Renal cortex interstitium (tissue), 11 donors: ENCODE measurements around the gene ASB7. TPM values are rescaled to one million over a fixed set of nuclear protein-coding genes. Genes with fewer than 3 reads are reported as not detected.
"Not testable (repeated sequence)": the region's sequence is repeated elsewhere in the genome, so short reads cannot be mapped to it uniquely, and the experiment has no call there.

Source experiments
- DNase-seq, 11 donors: peaks; one replicate each; pipeline ENCODE4 v3.0.0-alpha.2; 2013; ENCODE audit warnings: low read depth in 9 of 11, low spot score in 4 of 11; ENCODE audit errors: extremely low read depth in 1 of 11
- polyA plus RNA-seq, 3 donors: library from polyadenylated mRNA; unstranded; fragments of 120-200 nt; gene quantifications; one replicate each; pipeline ENCODE4 v1.2.1, GENCODE V29; 2013; ENCODE audit not compliant: insufficient read length in 3 of 3

The ASB7 gene
- polyA plus RNA-seq, 3 donors = 16.0 to 18.6 (median 16.3) TPM

DNA sequence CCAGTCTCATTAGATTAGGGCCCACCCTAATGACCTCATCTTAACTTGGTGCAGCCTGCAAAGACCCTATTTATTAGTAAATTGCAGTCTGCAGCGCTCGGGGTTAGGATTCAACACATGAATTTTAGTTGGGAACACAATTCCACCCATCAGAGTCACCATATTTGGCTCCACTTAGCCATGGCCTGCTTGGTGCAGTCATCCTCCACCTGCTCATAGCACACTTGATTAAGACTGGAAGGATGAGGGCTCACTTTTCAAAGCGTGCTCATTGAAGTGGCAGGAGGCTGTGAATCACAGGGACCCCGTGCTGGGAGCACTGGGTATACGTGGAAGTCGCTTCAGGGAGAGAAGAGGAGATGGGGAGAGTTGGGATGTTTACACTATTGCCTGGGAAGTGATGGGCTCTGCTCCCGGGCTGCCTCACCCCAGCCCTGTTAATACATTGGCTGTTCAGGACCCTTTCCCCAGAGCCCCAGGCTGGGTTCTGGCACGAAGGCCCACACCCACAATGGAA is 68.2 kb downstream of the ASB7 start:
- DNase-seq = no peak

DNA sequence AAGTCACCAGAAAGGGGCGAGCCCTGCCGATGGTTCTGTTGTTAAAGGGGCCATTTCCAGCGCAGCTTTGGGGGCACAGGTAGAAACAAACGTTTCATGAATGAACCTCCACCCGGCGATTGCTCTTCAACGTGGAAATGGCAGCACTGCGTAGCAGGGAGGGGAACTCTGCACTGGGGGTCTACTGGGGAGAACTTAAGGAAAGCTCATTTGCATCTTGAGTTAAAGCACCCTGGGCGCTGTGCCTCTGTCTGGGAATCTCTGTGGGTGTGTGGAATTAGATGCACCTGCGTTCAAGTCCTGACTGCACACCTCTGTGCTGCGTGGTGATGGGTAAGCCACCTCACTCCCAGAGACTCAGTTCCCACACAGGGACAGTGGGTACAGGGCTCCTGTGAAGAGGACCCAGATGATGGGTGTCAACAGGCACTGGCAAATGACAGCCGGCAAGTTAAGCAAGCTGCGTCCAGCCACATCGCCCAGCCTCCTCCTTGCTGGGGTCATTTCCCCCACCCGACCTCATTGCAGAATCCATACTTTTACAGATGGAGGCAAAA is 68.8 kb downstream of the ASB7 start:
- no peak for DNase-seq

DNA sequence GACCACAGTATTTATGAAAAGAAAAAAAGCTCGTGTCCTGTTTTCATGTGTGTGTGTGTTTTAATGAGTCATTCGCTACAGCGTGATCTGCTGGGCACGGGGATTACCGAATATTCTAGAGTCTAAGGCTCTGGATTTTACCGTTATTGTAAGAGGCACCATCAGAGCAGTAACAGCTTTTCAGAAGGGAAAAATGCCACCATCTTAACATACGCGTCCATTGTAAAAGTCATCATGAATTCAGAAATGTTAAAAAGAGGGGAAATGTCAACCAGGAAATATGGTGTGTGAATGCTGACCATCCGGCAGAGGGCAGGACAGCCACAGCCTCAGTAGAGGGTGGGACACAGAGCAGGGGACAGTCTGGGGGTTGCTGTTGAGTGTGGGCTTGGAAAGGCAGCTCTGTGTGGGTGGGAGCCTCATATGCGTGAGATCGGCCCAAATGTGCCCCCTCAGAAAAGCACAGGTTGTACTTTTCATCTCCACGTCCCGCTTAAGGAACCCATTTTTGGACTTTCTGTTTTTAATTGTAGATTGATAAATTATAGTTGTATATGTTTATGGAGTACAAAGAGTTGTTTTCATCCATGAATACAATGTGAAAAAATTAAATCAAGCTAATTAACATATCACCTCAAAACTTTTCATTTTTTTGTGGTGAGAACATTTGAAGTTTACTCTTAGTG is 69.6 kb downstream of the ASB7 start:
- peak in 2 of 11 donors; percentile 21 to 24 for DNase-seq

DNA sequence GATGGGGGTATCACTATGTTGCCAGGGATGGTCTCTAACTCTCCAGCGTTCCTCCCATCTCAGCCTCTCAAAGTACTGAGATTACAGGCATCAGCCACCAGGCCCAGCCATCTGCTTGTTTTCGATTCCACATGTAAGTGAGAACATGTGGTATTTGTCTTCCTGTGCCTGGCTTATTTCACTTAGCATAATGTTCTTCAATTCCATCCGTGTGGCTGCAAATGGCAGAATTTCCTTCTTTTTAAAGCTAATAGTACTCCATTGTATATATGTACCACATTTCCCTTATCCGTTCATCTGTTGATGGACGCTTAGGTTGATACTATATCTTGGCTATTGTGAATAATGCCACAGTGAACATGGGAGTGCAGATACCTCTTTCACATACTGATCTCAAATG is 70.6 kb downstream of the ASB7 start:
- no peak for DNase-seq

DNA sequence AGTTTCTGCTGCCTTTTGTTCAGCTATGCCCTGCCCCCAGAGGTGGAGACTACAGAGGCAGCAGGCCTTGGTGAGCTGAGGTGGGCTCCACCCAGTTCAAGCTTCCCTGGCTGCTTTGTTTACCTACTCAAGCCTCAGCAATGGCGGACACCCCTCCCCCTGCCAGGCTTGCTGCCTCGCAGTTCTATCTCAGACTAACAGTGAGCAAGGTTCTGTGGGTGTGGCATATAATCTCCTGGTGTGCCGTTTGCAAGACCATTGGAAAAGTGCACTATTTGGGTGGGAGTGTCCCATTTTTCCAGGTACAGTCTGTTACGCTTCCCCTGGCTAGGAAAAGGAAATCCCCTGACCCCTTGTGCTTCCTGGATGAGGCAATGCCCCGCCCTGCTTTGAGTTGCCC is 76.8 kb downstream of the ASB7 start:
- DNase-seq = not testable (repeated sequence)

- no peak for DNase-seq
Measured at GRCh38 chr15:100680726-100681125, 78.3 kb downstream of the ASB7 start.

DNA sequence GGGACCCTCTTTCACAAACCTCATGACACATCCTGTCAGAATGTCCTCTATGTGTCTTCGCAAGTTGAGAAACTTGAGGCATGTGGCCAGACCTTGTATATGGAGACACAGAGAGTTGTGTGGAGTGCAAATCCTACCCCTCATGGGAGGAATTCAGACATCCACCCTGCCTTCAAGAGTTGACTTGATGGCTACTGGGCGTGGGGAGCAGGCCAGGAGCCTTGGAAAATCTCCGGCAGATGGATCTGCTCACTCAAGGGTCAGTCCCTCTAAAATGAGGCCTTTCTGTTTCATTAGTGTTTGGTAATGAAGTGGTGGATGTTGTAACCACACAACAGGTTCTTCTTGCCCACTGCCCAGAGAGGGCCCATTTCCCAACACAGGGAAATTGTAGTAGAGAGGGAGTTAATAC is 79.0 kb downstream of the ASB7 start:
- DNase-seq = no peak

DNA sequence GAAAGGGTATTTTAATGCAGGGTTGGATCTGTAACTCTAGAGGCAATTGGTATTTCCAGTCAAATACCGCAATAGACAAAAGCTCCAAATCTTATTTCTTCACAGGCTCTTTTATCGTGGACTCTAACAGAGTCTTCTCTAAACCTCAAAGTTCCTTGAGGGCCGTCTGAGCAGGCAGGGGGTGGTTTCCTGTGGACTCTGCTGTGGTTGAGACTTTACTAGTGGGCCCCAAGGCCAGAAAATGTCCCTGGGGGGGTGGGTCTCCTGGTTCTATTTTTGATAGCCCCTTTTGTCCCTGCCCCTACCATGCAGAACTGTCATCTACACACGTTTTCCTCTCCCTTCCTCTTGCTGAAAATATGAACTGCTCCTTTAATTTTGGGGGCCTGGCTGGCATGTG is 80.1 kb downstream of the ASB7 start:
- DNase-seq = no peak

- no peak for DNase-seq
Measured at GRCh38 chr15:100683434-100683833, 81.0 kb downstream of the ASB7 start.

DNA sequence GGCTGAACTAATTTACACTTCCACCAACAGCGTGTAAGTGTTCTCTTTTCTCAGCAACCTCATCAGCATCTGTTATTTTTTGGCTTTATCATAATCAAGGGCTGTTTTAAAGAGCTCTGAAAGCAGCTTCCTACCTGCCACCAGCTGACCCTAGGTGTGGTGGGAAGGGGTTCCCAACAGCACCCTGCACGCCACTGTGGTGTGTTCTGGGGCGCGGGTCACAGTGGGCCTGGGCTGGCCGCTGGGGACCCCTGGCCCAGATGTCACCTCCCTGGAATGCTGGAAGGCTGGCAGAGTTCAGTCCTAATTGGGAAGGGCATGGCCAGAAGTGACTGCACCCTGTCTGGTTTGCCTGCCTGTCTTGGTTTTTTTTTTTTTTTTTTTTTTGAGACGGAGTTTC is 82.2 kb downstream of the ASB7 start:
- DNase-seq = no peak

DNA sequence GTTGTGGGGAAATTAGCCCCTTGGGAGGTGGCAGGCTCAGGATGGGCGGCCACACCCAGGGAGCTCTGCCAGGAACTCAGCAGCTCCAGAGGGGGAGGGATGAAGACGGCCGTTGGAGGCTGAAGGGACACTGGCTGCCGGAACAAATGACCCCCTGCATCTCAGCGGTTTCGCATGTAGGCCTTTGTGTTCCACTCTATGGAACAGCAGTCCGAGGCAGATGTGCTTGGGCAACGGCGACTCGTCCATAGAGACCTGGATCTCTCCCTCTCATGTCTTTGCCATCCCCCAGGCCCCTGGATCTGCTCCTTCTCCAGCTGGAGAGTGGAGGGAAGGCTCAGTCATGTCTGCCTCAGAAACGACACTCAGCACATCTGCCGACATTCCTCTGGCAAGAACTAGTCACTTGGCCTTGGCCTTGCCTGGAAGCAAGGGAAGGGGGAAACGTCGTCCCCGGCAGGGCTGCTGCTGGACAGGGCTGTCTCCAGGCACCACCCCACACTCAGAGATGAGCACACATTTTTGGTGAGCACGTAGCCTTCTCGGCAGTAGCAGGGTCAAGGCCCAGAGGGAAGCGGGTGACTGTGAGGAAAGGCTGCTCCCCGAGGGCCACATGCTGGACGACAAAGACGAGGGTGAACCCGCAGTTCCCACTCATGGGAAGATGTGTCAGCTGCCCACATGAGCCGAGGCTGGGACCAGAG is 83.8 kb downstream of the ASB7 start:
- no peak for DNase-seq

- no peak for DNase-seq
Measured at GRCh38 chr15:100686725-100687473, 84.5 kb downstream of the ASB7 start.

DNA sequence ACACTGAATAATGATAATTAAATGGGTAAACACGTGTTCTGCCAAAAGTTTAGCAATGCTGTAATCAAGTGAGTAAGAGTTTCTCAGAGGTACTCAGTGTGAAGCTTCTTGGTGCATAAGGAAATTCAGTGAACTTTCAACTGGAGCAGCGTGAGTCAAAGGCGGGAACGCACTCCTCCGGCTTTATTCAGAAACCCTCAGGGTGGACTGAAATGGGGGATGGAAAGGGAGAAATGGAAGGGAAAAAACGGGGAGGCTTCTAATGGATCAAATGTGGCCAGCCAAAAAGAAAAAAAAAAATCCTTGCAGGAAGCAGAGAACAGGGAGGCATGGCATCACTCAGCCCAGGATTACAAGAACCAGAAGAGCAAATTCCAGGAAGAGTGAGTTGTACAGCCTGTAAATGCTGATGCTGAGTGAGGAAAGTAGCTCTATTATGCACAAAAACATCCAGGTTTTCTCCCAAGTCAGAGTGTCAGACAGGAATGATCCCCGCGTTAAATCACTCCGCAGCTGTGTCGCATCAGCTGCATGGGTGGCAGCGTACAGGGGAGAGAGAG is 85.3 kb downstream of the ASB7 start:
- peak in 1 of 11 donors; percentile 14 for DNase-seq

- no peak for DNase-seq
Measured at GRCh38 chr15:100688549-100689120, 86.2 kb downstream of the ASB7 start.

- DNase-seq = no peak
Measured at GRCh38 chr15:100689131-100689899, 86.9 kb downstream of the ASB7 start.

GRCh38 chr15:100690032-100690794 is 87.8 kb downstream of the ASB7 start:
- DNase-seq = no peak

DNA sequence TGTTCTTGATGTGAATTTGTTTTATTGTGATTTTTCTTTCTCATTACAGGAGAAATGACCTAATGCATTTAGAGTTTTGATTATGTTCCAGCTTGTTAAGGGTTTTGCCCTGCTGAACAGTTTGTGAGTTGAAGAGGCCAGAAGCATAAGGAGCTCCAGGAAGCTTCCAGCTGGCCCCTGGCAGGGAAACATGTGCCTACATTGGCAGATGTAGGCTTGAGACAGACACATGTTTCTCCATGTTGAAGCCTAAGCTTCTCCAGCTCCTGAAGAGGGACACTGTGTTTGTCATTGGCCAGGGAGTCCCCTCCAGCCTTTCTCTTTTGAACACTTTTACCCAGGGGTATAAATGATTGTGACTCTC is 88.4 kb downstream of the ASB7 start:
- no peak for DNase-seq

DNA sequence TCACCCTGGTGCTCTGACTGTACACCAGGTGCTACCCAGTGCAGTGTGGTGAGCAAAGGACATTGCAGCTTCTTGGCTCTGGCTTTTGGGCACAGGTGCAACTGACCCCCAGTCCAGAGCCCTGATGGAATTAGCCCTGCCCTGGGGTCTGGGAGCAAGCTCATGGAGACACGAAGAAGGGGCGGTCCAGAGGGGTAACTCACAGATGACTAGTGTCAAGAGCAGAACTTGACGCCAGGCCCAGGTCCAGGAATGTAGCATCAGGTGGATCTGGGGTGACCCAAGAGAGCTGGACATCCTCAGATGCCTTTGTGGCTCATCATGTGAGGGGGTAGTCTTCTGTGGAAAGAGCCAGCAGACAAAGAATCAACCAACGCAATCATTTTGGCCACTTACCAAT is 88.9 kb downstream of the ASB7 start:
- DNase-seq = no peak
